DND-41 (cell line): ENCODE results near the gene OXT.

ENCODE experiments used
- ATAC-seq: fragments of 200-7000 bp; cut with Tn5 transposase; 3 replicates; pipeline ENCODE4 v1.9.1; 2021; ENCODE audit warnings: low read depth; ENCODE audit not compliant: insufficient read depth
- DNase-seq: peaks from one replicate; pipeline ENCODE4 v3.0.0-alpha.2; 2020
- H2AFZ ChIP-seq: 2 replicates; pipeline ENCODE4 v1.6.0; 2012; ENCODE audit warnings: low read depth, low read length
- H3K27ac ChIP-seq: 2 replicates; pipeline ENCODE4 v1.5.1; 2012; ENCODE audit warnings: low read length, inconsistent platforms
- H3K27me3 ChIP-seq: fragments of 200-600 bp; sonication (generic); 2 replicates; pipeline ENCODE4 v1.6.0; 2012; ENCODE audit warnings: low read length, mild to moderate bottlenecking, inconsistent platforms; ENCODE audit not compliant: insufficient read depth, poor library complexity
- H3K36me3 ChIP-seq: 2 replicates; pipeline ENCODE4 v1.5.1; 2012; ENCODE audit warnings: low read length, inconsistent platforms; ENCODE audit not compliant: insufficient read depth
- H3K4me1 ChIP-seq: 2 replicates; pipeline ENCODE4 v1.5.1; 2012; ENCODE audit warnings: mild to moderate bottlenecking, low read length; ENCODE audit not compliant: insufficient read depth
- H3K4me2 ChIP-seq: 2 replicates; pipeline ENCODE4 v1.6.0; 2012; ENCODE audit warnings: mild to moderate bottlenecking, moderate library complexity, low read length, inconsistent platforms; ENCODE audit not compliant: insufficient read depth
- H3K4me3 ChIP-seq, 2 experiments: fragments of 200-600 bp in 1 of 2; shearing (Covaris generic) in 1 of 2; 2 replicates each; pipeline ENCODE4 v1.5.1; 2012 to 2016; ENCODE audit warnings: inconsistent platforms in 2 of 2, low read length in 2 of 2, mild to moderate bottlenecking in 2 of 2, low read depth in 1 of 2, moderate library complexity in 1 of 2
- H3K79me2 ChIP-seq: 2 replicates; pipeline ENCODE4 v1.6.0; 2012; ENCODE audit warnings: low read length, inconsistent platforms; ENCODE audit not compliant: insufficient read depth
- H3K9ac ChIP-seq: 2 replicates; pipeline ENCODE4 v1.6.0; 2012; ENCODE audit warnings: low read depth, mild to moderate bottlenecking, inconsistent platforms, low read length, moderate library complexity
- H3K9me3 ChIP-seq: 2 replicates; pipeline ENCODE4 v1.5.1; 2012; ENCODE audit warnings: low read length, moderate library complexity, mild to moderate bottlenecking, inconsistent platforms; ENCODE audit not compliant: insufficient read depth, severe bottlenecking
- H4K20me1 ChIP-seq: 2 replicates; pipeline ENCODE4 v1.6.0; 2012; ENCODE audit warnings: low read length; ENCODE audit not compliant: insufficient read depth
- CTCF ChIP-seq: IDR thresholded peaks from 2 replicates; pipeline ENCODE4 v1.5.1; 2012; ENCODE audit warnings: borderline replicate concordance, low read length, moderate library complexity, mild to moderate bottlenecking; ENCODE audit not compliant: poor library complexity, severe bottlenecking; ENCODE audit errors: extremely low read depth
- EZH2 ChIP-seq: IDR thresholded peaks from 3 replicates; pipeline ENCODE4 v1.6.1; 2012; ENCODE audit warnings: borderline replicate concordance, low read depth, mild to moderate bottlenecking, moderate library complexity, low read length, inconsistent platforms; ENCODE audit not compliant: severe bottlenecking

Gene OXT

GRCh38 chr20:3045042-3045815, 26.2 kb upstream of the OXT start:
- Histone ChIP-seq H4K20me1 (peaks cover 25% of the 10 kb centered on the region), H3K9me3 (no peaks in the 10 kb centered on the region), H3K9ac (peak overlapping the region; percentile 91), H3K36me3 (peaks cover 44% of the 10 kb centered on the region), H3K27me3 (no peaks in the 10 kb centered on the region), H3K4me2 (peak overlapping the region; percentile 91), H3K4me3 (peak overlapping the region; percentile 95 to 97), H3K4me1 (peaks cover 26% of the 10 kb centered on the region), H2AFZ (peak overlapping the region; percentile 96), H3K79me2 (peaks cover 17% of the 10 kb centered on the region), H3K27ac (peak overlapping the region; percentile 81)
- no peak for TF ChIP-seq EZH2
- no peak for TF ChIP-seq CTCF
- ATAC-seq (peak; percentile 24), DNase-seq (no peak)

GRCh38 chr20:3045816-3046676, 25.4 kb upstream of the OXT start, which contains the start of gene MRPS26:
TSS of gene MRPS26 (plus strand) at chr20:3046052. CDS start at chr20:3046069, 17 bp downstream.
- H3K27ac ChIP-seq, result peak within 1 kb of the TSS; percentile 81
- H3K79me2 ChIP-seq, result peaks cover 17% of the 10 kb centered on the region
- no peaks in the 10 kb centered on the region for H3K9me3 ChIP-seq
- H3K4me1 ChIP-seq, result peaks cover 26% of the 10 kb centered on the region
- peak within 1 kb of the TSS; percentile 91 for H3K4me2 ChIP-seq
- peak within 1 kb of the TSS; percentile 91 for H3K9ac ChIP-seq
- peak within 1 kb of the TSS; percentile 96 for H2AFZ ChIP-seq
- ATAC-seq, result peak; percentile 95
- H3K36me3 ChIP-seq, result peaks cover 38% of the 10 kb centered on the region
- peak within 1 kb of the TSS; percentile 95 to 97 for H3K4me3 ChIP-seq
- peak; percentile 83 for DNase-seq
- TF ChIP-seq EZH2 (no peak), CTCF (peak; percentile 9)
- H3K27me3 ChIP-seq, result no peaks in the 10 kb centered on the region
- H4K20me1 ChIP-seq, result peaks cover 28% of the 10 kb centered on the region

- Histone ChIP-seq H2AFZ (peak overlapping the region; percentile 96), H3K27me3 (no peaks in the 10 kb centered on the region), H3K9me3 (no peaks in the 10 kb centered on the region), H3K4me3 (peak overlapping the region; percentile 95 to 97), H3K36me3 (peaks cover 38% of the 10 kb centered on the region), H3K4me1 (peaks cover 26% of the 10 kb centered on the region), H3K4me2 (peak overlapping the region; percentile 91), H3K79me2 (peaks cover 17% of the 10 kb centered on the region), H3K27ac (peak overlapping the region; percentile 81), H3K9ac (peak overlapping the region; percentile 91), H4K20me1 (peaks cover 28% of the 10 kb centered on the region)
- peak; percentile 30 for ATAC-seq
- TF ChIP-seq EZH2 (no peak), CTCF (no peak)
- peak; percentile 46 for DNase-seq
Observed at GRCh38 chr20:3046677-3047462, 24.6 kb upstream of the OXT start.
